AG10803 (cell line): ENCODE results near the gene FIG4.

Experiments used
- DNase-seq: peaks from one replicate; pipeline ENCODE4 v3.0.0; 2010; ENCODE audit warnings: low read depth
- H3K4me3 ChIP-seq: 2 replicates; pipeline ENCODE4 v1.5.1; 2011; ENCODE audit warnings: mild to moderate bottlenecking, low read length, control low read depth
- CTCF ChIP-seq: conservative IDR thresholded peaks from 2 replicates; pipeline ENCODE4 v1.5.1; 2011; ENCODE audit warnings: mild to moderate bottlenecking, low read length, control low read depth, inconsistent platforms

Gene FIG4

DNA sequence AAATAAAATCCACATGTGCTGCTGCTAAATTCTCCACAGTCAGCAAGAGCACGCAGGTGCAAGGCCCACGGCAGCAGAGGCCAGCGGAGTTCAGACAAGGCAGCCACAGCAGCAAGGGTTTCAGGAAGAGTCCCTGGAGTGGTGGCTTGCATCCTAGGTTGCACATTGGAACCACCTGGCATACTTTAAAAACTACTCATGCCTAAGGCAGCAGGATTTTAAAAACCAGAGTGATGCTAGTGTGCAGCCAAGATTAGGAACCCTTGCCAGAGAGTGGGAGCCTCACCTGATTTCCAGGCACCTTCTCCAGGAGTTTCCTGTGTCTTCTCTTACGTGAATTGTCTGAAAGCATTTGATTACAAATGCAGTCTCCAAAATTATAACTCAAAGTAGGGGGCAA, 183.0 kb downstream of the FIG4 start:
- no peak for TF ChIP-seq CTCF
- H3K4me3 ChIP-seq = no peak overlapping the region
- no peak for DNase-seq

DNA sequence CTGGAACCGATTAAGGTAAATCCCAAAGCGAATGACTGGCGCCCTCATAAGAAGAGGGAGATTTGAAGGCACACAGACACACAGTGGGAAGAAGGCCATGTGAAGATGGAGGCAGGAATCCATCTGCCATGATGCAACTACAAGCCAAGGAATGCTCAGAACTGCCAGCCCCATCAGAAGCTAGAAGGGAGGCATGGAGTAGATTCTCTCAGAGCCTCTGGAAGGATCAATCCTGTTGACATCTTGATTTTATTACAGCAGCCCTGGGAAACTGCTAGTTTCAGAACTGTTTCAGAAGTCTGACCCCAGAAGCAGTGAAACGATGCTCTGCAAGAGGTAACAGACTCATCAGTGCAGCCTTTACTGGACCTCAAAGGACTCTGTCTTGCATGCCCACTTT, 183.5 kb downstream of the FIG4 start:
- no peak overlapping the region for H3K4me3 ChIP-seq
- peak; percentile 29 for DNase-seq
- TF ChIP-seq CTCF = no peak
